ENCODE results near the gene PCDHA4.
A peak's percentile ranks its signal among the peaks of the same experiment; 100 is the strongest.
"Not testable (repeated sequence)": the region's sequence is repeated elsewhere in the genome, so short reads cannot be mapped to it uniquely, and the experiment has no call there.

Gene PCDHA4

DNA sequence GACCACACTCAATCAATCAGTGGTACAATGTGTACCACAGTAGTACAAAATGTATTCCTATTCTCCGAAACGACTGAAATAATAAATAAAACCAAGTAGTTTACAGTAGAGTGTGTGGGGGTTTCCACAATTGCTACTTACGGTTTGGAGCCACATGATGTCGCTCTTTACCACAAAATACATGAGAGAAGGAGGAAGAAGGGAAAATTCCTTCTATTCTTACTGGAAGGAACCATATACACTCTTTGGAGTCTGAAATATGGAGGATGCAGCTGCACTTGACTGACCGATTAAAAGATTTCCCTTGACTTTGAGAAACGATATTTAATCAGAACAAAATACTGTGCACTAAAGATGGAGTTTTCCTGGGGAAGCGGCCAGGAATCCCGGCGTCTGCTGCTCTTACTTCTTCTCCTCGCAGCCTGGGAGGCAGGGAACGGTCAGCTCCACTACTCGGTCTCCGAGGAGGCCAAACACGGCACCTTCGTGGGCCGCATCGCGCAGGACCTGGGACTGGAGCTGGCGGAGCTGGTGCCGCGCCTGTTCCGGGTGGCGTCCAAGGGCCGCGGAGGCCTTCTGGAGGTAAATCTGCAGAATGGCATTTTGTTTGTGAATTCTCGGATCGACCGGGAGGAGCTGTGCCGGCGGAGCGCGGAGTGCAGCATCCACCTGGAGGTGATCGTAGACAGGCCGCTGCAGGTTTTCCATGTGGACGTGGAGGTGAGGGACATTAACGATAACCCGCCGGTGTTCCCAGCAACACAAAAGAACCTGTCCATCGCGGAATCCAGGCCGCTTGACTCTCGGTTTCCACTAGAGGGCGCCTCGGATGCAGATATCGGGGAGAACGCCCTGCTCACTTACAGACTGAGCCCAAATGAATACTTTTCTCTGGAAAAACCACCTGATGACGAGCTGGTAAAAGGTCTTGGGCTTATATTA lies at the start of gene PCDHA4:
PCDHA4 (plus strand) TSS at position 235 of the 942 bp plus-strand sequence.
- peaks cover 48 to 77% (median 59%) of the 10 kb centered on the region in 11 experiments for H3K9me3 ChIP-seq (replicated peaks in 1 of 11)
- no peak within 1 kb of the TSS for H3K27ac ChIP-seq
- no peak within 1 kb of the TSS for H3K9ac ChIP-seq
- no peaks in the 10 kb centered on the region for H4K20me1 ChIP-seq
- no peak within 1 kb of the TSS for H3K4me3 ChIP-seq
- no peaks in the 10 kb centered on the region for H3K4me1 ChIP-seq
- H3K4me2 ChIP-seq, result no peak within 1 kb of the TSS
- H3K27me3 ChIP-seq, result no peaks in the 10 kb centered on the region
- TF ChIP-seq Cebpa-rat (IDR thresholded peaks at IDR 0.05), result no peak
- H3K36me3 ChIP-seq, result no peaks in the 10 kb centered on the region; a peak in 1 of 22 replicates

GRCh38 chr5:140764177-140764973 lies 42.5 kb upstream of the PCDHA4 start:
- Histone ChIP-seq H4K20me1 (no peaks in the 10 kb centered on the region), H3K27me3 (no peaks in the 10 kb centered on the region), H3K9ac (no peak overlapping the region), H3K4me1 (no peaks in the 10 kb centered on the region), H3K9me3 (replicated peaks in 1 of 11) (peaks cover 96 to 99% (median 98%) of the 10 kb centered on the region in 11 experiments), H3K4me3 (no peak overlapping the region), H3K36me3 (no peaks in the 10 kb centered on the region; a peak in 1 of 22 replicates), H3K4me2 (no peak overlapping the region), H3K27ac (no peak overlapping the region)
- no peak for TF ChIP-seq Cebpa-rat (IDR thresholded peaks at IDR 0.05)

GRCh38 chr5:140767444-140767843 lies 39.4 kb upstream of the PCDHA4 start:
- Histone ChIP-seq H3K4me3 (peak overlapping the region in 1 of 10 experiments; percentile 22; a peak in 1 of 20 replicates), H3K36me3 (no peaks in the 10 kb centered on the region), H3K4me1 (no peaks in the 10 kb centered on the region), H3K27me3 (no peaks in the 10 kb centered on the region), H3K27ac (no peak overlapping the region), H3K9ac (no peak overlapping the region), H4K20me1 (no peaks in the 10 kb centered on the region), H3K9me3 (replicated peaks in 1 of 11) (peaks cover 97 to 100% (median 100%) of the 10 kb centered on the region in 11 experiments), H3K4me2 (no peak overlapping the region)
- no peak for TF ChIP-seq Cebpa-rat (IDR thresholded peaks at IDR 0.05)

DNA sequence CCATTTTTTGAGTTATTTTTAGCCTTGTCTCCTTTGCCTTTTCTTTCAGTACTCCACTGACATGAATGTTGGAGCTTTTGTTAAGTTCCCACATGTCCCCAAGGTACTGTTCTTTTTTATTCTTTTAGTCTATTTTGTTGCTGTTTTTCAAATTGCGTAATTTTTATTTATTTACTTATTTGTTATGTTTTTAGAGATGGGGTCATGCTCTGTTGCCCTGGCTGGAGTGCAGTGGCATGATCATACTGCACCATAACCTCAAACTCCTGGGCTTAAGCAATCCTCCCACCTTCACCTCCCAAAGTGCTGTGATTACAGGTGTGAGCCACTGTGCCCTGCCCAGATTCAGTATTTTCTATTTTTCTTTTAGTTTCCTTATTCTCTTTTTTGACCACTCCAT lies 26.4 kb upstream of the PCDHA4 start:
- H4K20me1 ChIP-seq, result no peaks in the 10 kb centered on the region
- no peak overlapping the region for H3K4me2 ChIP-seq
- H3K9me3 ChIP-seq (replicated peaks in 1 of 11), result peaks cover 91 to 100% (median 93%) of the 10 kb centered on the region in 11 experiments
- no peak overlapping the region for H3K4me3 ChIP-seq
- H3K27ac ChIP-seq, result no peak overlapping the region
- H3K4me1 ChIP-seq, result no peaks in the 10 kb centered on the region
- no peaks in the 10 kb centered on the region; a peak in 1 of 22 replicates for H3K36me3 ChIP-seq
- H3K27me3 ChIP-seq, result no peaks in the 10 kb centered on the region
- no peak overlapping the region for H3K9ac ChIP-seq
- peak in 4 of 11 experiments; percentile 25 to 68 (median 40); a peak in 5 of 22 replicates for TF ChIP-seq Cebpa-rat (IDR thresholded peaks at IDR 0.05)

DNA sequence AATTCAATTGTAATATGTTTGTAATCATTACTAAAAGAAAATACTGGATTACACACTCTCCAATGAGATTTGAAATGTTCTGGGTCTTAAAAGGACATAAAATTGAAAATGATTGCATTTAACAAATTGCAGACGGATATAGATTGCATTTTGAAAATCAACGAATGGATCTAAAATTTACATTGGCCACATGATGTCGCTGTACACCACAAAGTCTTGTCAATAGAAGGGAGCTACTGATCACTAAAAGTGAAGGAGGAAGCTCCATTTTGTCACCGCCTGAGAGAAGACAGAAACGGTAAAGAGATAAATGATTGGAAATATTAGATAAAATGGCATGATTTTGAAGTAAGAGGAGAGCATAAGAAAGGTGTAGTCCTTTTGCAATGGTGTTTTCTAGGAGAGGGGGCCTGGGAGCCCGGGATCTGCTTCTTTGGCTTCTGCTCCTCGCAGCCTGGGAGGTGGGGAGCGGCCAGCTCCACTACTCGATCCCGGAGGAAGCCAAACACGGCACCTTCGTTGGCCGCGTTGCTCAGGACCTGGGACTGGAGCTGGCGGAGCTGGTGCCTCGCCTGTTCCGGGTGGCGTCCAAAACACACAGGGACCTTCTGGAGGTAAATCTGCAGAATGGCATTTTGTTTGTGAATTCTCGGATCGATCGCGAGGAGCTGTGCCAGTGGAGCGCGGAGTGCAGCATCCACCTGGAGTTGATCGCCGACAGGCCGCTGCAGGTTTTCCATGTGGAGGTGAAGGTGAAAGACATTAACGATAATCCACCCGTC lies 20.8 kb upstream of the PCDHA4 start, which contains the start of gene PCDHA1:
PCDHA1 (plus strand) TSS at position 236 of the 782 bp plus-strand sequence.
- peak within 1 kb of the TSS in 2 of 10 experiments; percentile 3 to 19; a peak in 2 of 20 replicates for H3K4me3 ChIP-seq
- H3K36me3 ChIP-seq, result no peaks in the 10 kb centered on the region; a peak in 1 of 22 replicates
- H3K27me3 ChIP-seq, result no peaks in the 10 kb centered on the region
- H3K4me1 ChIP-seq, result 0 out of 20 replicates have a peak, but pooled peaks cover 0 to 2% (median 0%) of the 10 kb centered on the region in 10 experiments
- H3K27ac ChIP-seq, result no peak within 1 kb of the TSS
- no peak within 1 kb of the TSS for H3K4me2 ChIP-seq
- H3K9me3 ChIP-seq (replicated peaks in 1 of 11), result peaks cover 82 to 99% (median 91%) of the 10 kb centered on the region in 11 experiments
- no peaks in the 10 kb centered on the region for H4K20me1 ChIP-seq
- H3K9ac ChIP-seq, result no peak within 1 kb of the TSS
- TF ChIP-seq Cebpa-rat (IDR thresholded peaks at IDR 0.05), result no peak

DNA sequence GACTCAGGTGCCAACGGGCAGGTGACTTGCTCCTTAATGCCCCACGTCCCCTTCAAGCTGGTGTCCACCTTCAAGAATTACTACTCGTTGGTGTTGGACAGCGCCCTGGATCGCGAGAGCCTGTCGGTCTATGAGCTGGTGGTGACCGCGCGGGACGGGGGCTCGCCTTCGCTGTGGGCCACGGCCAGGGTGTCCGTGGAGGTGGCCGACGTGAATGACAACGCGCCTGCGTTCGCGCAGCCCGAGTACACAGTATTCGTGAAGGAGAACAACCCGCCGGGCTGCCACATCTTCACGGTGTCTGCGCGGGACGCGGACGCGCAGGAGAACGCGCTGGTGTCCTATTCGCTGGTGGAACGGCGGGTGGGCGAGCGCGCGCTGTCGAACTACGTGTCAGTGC lies 19.4 kb upstream of the PCDHA4 start:
- H3K4me3 ChIP-seq, H3K9ac ChIP-seq, H3K4me1 ChIP-seq, H3K4me2 ChIP-seq, H3K27ac ChIP-seq, H4K20me1 ChIP-seq, H3K36me3 ChIP-seq, H3K27me3 ChIP-seq: not testable (repeated sequence)
- peaks cover 81 to 98% (median 91%) of the 10 kb centered on the region in 11 experiments for H3K9me3 ChIP-seq (replicated peaks in 1 of 11)

DNA sequence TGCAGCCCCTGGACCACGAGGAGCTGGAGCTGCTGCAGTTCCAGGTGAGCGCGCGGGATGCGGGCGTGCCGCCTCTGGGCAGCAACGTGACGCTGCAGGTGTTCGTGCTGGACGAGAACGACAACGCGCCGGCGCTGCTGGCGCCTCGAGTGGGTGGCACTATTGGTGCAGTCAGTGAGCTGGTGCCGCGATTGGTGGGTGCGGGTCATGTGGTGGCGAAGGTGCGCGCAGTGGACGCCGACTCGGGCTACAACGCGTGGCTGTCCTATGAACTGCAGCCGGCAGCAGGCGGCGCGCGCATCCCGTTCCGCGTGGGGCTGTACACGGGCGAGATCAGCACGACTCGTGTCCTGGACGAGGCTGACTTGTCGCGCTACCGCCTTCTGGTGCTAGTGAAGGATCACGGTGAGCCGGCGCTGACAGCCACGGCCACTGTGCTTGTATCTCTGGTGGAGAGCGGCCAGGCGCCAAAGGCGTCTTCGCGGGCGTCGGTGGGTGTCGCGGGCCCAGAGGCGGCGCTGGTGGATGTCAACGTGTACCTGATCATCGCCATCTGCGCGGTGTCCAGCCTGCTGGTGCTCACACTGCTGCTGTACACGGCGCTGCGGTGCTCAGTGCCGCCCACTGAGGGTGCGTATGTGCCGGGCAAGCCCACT lies 18.9 kb upstream of the PCDHA4 start:
- H3K4me1 ChIP-seq, H3K4me2 ChIP-seq, H3K4me3 ChIP-seq, H3K9ac ChIP-seq, H4K20me1 ChIP-seq, H3K27me3 ChIP-seq, H3K27ac ChIP-seq, H3K36me3 ChIP-seq: not testable (repeated sequence)
- H3K9me3 ChIP-seq (replicated peaks in 1 of 11), result peaks cover 81 to 98% (median 91%) of the 10 kb centered on the region in 11 experiments

GRCh38 chr5:140791089-140791488 lies 15.8 kb upstream of the PCDHA4 start:
- H3K9me3 ChIP-seq (replicated peaks in 1 of 11), result peaks cover 88 to 100% (median 96%) of the 10 kb centered on the region in 11 experiments
- H3K27me3 ChIP-seq, result no peaks in the 10 kb centered on the region
- H4K20me1 ChIP-seq, result no peaks in the 10 kb centered on the region
- H3K4me1 ChIP-seq, result 0 out of 20 replicates have a peak, but pooled peaks cover 0 to 4% (median 0%) of the 10 kb centered on the region in 10 experiments
- TF ChIP-seq Cebpa-rat (IDR thresholded peaks at IDR 0.05), result 0 out of 22 replicates have a peak, but pooled peaks of 3 of the 11 experiments have one; percentile 14 to 33 (median 14)
- no peak overlapping the region for H3K4me2 ChIP-seq
- no peak overlapping the region for H3K27ac ChIP-seq
- no peak overlapping the region for H3K4me3 ChIP-seq
- H3K9ac ChIP-seq, result no peak overlapping the region
- no peaks in the 10 kb centered on the region; a peak in 1 of 22 replicates for H3K36me3 ChIP-seq
